ENCODE data around the gene BEGAIN.

DNA sequence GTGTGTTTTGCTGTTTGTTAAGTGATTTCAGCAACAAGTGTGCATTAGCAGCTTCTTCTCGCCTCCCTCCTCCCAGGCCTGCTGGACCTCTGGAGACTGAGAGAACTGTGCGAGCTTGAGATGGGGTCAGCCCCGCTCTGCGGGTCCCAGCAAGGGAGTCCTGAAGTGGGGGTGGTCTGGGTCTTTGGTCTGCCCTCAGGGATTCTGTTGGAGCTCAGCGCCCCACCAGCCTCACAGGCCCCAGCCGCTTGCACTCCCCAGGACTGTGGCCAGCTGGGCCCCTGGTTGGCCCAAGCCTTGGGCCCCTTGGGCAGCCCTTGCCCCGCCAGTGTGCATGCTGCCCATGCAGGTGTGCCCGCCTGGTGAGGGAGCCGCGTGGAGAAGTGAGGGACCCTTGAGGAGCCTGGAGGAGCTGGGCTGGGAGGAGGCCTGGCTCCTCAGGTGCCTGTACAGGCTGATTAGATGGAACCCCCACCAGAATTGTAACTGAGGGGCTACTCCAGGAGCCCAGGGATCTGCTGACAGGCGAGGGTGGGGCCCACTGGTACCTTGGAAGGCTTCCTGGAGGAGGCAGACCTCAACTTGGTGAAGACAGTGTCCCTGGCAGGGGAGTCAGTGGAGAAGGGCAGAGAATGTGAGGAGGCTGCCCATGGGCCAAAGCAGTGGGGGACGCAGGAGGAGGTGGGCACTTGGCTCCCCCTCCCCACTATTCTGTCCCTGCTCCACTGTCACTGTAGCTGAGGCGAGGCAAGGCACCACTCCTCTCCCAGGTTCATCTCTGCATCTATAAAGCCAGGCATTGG lies 56.7 kb downstream of the BEGAIN start:
- TF ChIP-seq EP300 (IDR thresholded peaks at IDR 0.05) (no peak), POLR2A (IDR thresholded peaks at IDR 0.05) (no peak)
- TF ChIP-seq, protein P1, sequence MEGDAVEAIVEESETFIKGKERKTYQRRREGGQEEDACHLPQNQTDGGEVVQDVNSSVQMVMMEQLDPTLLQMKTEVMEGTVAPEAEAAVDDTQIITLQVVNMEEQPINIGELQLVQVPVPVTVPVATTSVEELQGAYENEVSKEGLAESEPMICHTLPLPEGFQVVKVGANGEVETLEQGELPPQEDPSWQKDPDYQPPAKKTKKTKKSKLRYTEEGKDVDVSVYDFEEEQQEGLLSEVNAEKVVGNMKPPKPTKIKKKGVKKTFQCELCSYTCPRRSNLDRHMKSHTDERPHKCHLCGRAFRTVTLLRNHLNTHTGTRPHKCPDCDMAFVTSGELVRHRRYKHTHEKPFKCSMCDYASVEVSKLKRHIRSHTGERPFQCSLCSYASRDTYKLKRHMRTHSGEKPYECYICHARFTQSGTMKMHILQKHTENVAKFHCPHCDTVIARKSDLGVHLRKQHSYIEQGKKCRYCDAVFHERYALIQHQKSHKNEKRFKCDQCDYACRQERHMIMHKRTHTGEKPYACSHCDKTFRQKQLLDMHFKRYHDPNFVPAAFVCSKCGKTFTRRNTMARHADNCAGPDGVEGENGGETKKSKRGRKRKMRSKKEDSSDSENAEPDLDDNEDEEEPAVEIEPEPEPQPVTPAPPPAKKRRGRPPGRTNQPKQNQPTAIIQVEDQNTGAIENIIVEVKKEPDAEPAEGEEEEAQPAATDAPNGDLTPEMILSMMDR (IDR thresholded peaks at IDR 0.05): no peak
